GM12878 (cell line): ENCODE measurements around the gene NCAM2. TPM values are rescaled to one million over a fixed set of nuclear protein-coding genes. Genes with fewer than 3 reads are reported as not detected.

ENCODE experiments used
- ATAC-seq: fragments of 200-7000 bp; cut with Tn5 transposase; 3 replicates; pipeline ENCODE4 v1.9.1; 2020; ENCODE audit warnings: mild to moderate bottlenecking, moderate library complexity
- BruUV-seq: library from RNA; stranded (reverse); fragments of 400-500 nt; replicated peaks from 2 replicates; lab custom pipeline; 2021; lab: Mats Ljungman, UMichigan
- CTCF ChIA-PET: fragments of 300-600 bp; sonication (Branson Sonifier 250); formaldehyde crosslinking; extraction: SDS; loops from one replicate; lab custom pipeline; 2021; ENCODE audit warnings: inconsistent platforms; lab: Yijun Ruan, JAX
- POLR2A ChIA-PET: fragments of 350-600 bp; formaldehyde crosslinking; extraction: SDS; loops from one replicate; lab custom pipeline; 2021; ENCODE audit warnings: inconsistent platforms; lab: Charles Lee
- RAD21 ChIA-PET: fragments of 300-600 bp; sonication (Branson Sonifier 250); formaldehyde crosslinking; loops from one replicate; lab custom pipeline; 2023; ENCODE audit warnings: antibody characterized with exemption; ENCODE audit not compliant: unreplicated experiment; lab: Charles Lee
- SMC1A ChIA-PET: fragments of 300-600 bp; sonication (Branson Sonifier 250); formaldehyde crosslinking; loops from one replicate; lab custom pipeline; 2023; ENCODE audit not compliant: unreplicated experiment, uncharacterized antibody; lab: Charles Lee
- DNase-seq: peaks from one replicate; pipeline ENCODE4 v3.0.0-alpha.2; 2011; ENCODE audit warnings: low read depth, low spot score
- FAIRE-seq: peaks from 3 replicates; lab custom pipeline; 2011; peaks lifted over from hg19 to GRCh38; lab: Jason Lieb, UNC
- H2AFZ ChIP-seq: 2 replicates; pipeline ENCODE4 v1.6.0; 2011; ENCODE audit warnings: low read depth, low read length, control low read depth; ENCODE audit not compliant: control insufficient read depth
- H3K27ac ChIP-seq: 2 replicates; pipeline ENCODE4 v1.5.1; 2011; ENCODE audit warnings: control low read depth; ENCODE audit not compliant: control insufficient read depth, insufficient read depth
- H3K27me3 ChIP-seq, 2 experiments: replicated peaks in 1 of 2; 2 replicates each; pipeline versions ENCODE4 v1.6.0 to v1.6.1; 2011; ENCODE audit warnings: low read length in 1 of 2; ENCODE audit not compliant: control insufficient read depth in 2 of 2, insufficient read depth in 2 of 2
- H3K36me3 ChIP-seq, 2 experiments: 2 replicates each; pipeline ENCODE4 v1.5.1; 2011; ENCODE audit warnings: low read length in 1 of 2; ENCODE audit not compliant: control insufficient read depth in 2 of 2, insufficient read depth in 2 of 2
- H3K4me1 ChIP-seq: 2 replicates; pipeline ENCODE4 v1.6.1; 2011; ENCODE audit warnings: mild to moderate bottlenecking, low read length, moderate library complexity, mixed read lengths; ENCODE audit not compliant: control insufficient read depth, insufficient read depth
- H3K4me2 ChIP-seq: 2 replicates; pipeline ENCODE4 v1.6.0; 2011; ENCODE audit warnings: control low read depth; ENCODE audit not compliant: control insufficient read depth, insufficient read depth
- H3K4me3 ChIP-seq: fragments of 200-600 bp; sonication (generic); 2 replicates; pipeline ENCODE4 v1.5.1; 2016
- H3K79me2 ChIP-seq: 2 replicates; pipeline ENCODE4 v1.6.0; 2011; ENCODE audit warnings: low read length; ENCODE audit not compliant: control insufficient read depth, insufficient read depth
- H3K9ac ChIP-seq: 2 replicates; pipeline ENCODE4 v1.8.0; 2011; ENCODE audit warnings: low read length, control low read depth, mixed read lengths; ENCODE audit not compliant: control insufficient read depth, insufficient read depth
- H3K9me3 ChIP-seq: replicated peaks from 3 replicates; pipeline ENCODE4 v1.5.1; 2011; ENCODE audit warnings: mild to moderate bottlenecking, low read length; ENCODE audit not compliant: control insufficient read depth, insufficient read depth
- H4K20me1 ChIP-seq: 2 replicates; pipeline ENCODE4 v1.6.0; 2011; ENCODE audit not compliant: control insufficient read depth, insufficient read depth
- CBX5 ChIP-seq: sonication (generic); IDR thresholded peaks from 2 replicates; pipeline ENCODE4 v1.6.1; 2016; ENCODE audit warnings: low read depth, moderate library complexity, mild to moderate bottlenecking, inconsistent platforms
- E2F8 ChIP-seq: fragments of 450-650 bp; IDR thresholded peaks from 2 replicates; pipeline ENCODE4 v1.6.1; 2018; ENCODE audit warnings: mild to moderate bottlenecking, low read depth, moderate library complexity; ENCODE audit not compliant: partially characterized antibody
- EP300 ChIP-seq, 2 experiments: fragments of 150-350 bp in 1 of 2; IDR thresholded peaks; 2 replicates each; pipeline ENCODE4 v1.6.1; 2011 to 2012; ENCODE audit warnings: low read depth in 2 of 2, low read length in 2 of 2, borderline replicate concordance in 1 of 2, improper control_type of control experiment in 1 of 2, inconsistent platforms in 1 of 2; ENCODE audit not compliant: control insufficient read depth in 1 of 2
- MLLT1 ChIP-seq: fragments of 450-650 bp; IDR thresholded peaks from 2 replicates; pipeline ENCODE4 v1.6.1; 2016; ENCODE audit warnings: mild to moderate bottlenecking
- WGBS: methylation state at CpG from one replicate; pipeline ENCODE4 v1.1.6; 2016; ENCODE audit warnings: low lambda C conversion rate; ENCODE audit not compliant: insufficient replicate concordance, insufficient coverage; ENCODE audit errors: missing lambda C conversion rate; 5-methylcytosine and 5-hydroxymethylcytosine counted together
- in situ Hi-C: fragments of 300-500 bp; cut with MboI; formaldehyde crosslinking; loops from 9 replicates; pipeline ENCODE4 v1.14.3; 2018; ENCODE audit warnings: mixed read lengths
- intact Hi-C: fragments of 100-400 bp; cut with micrococcal nuclease; formaldehyde crosslinking; loops from one replicate; pipeline ENCODE4 v1.14.2; 2022; ENCODE audit not compliant: unreplicated experiment
- polyA plus RNA-seq, 11 experiments: library from polyadenylated mRNA; depleted of rRNA in 4 of 11; unstranded in 6 of 11; stranded (reverse) in 5 of 11; fragments of >200 nt; fragmentation: Nextera tagmentation in 4 of 11; fragmentation: Illumina TruSeq in 1 of 11; extraction: Ambion mirVana in 4 of 11; extraction: Trizol in 1 of 11; gene quantifications; 1 replicate in 1 of 11; 2 replicates in 10 of 11; pipeline versions ENCODE4 v1.2.1 to v1.2.3, GENCODE V29; 2011 to 2016; ENCODE audit warnings: inconsistent platforms in 2 of 11, missing spikeins in 2 of 11, low read depth in 1 of 11
- total RNA-seq, 4 experiments: library from RNA; depleted of rRNA in 3 of 4; stranded (reverse); fragments of >200 nt in 3 of 4; fragmentation: Illumina TruSeq in 1 of 4; extraction: Trizol in 1 of 4; gene quantifications; 2 replicates each; pipeline versions ENCODE4 v1.2.1 to v1.2.3, GENCODE V29; 2013 to 2021

The NCAM2 gene
- total and polyA plus RNA-seq, 10 of the 15 experiments (the other 5 are each of a cell fraction or from before 2014, with no cell fraction given) = 0.23 to 0.27 TPM; not detected in 8

- TF ChIP-seq E2F8 (no peak), EP300 (IDR thresholded peaks at IDR 0.05; ENCODE audit: borderline replicate concordance in 1 of 2, control insufficient read depth in 1 of 2, low read depth in 2 of 2, low read length in 2 of 2) (no peak), CBX5 (no peak)
These were observed 398.2 kb downstream of the NCAM2 start (continued) for GRCh38 chr21:21396424-21396823.

- Histone ChIP-seq H3K4me1 (no peaks in the 10 kb centered on the region), H3K27ac (no peak overlapping the region), H3K9me3 (no peaks in the 10 kb centered on the region; the same call in 1 of the 3 replicates), H3K36me3 (no peaks in the 10 kb centered on the region), H3K4me3 (no peak overlapping the region), H3K4me2 (no peak overlapping the region), H3K9ac (no peak overlapping the region), H3K79me2 (no peaks in the 10 kb centered on the region), H2AFZ (no peak overlapping the region), H3K27me3 (no peaks in the 10 kb centered on the region), H4K20me1 (no peaks in the 10 kb centered on the region)
- no TSS peak for BruUV-seq
- DNase-seq = no peak
- FAIRE-seq = no peak
- ATAC-seq = no peak
- intact Hi-C loops (no loop called here), in situ Hi-C loops (no loop called here)
- POLR2A ChIA-PET = no interaction called here
- no peak for TF ChIP-seq MLLT1
- CTCF ChIA-PET = no interaction called here
- 35% methylated on average over 7 of the region's 7 CpGs for WGBS
- SMC1A ChIA-PET = no interaction called here
- RAD21 ChIA-PET = no interaction called here
These were observed 399.3 kb downstream of the NCAM2 start for GRCh38 chr21:21397464-21397863.
